Measurements from ENCODE around the gene MDM2.

The MDM2 gene

GRCh38 chr12:68842123-68842522 lies 34.1 kb downstream of the MDM2 start:
- TF ChIP-seq EGR1 (IDR thresholded peaks at IDR 0.05), result no peak
- no peak for TF ChIP-seq USF1 (IDR thresholded peaks at IDR 0.05)
- no peak for TF ChIP-seq FOXM1 (IDR thresholded peaks at IDR 0.05; ENCODE audit: borderline replicate concordance, low read depth)
- TF ChIP-seq TCF12 (IDR thresholded peaks at IDR 0.05; ENCODE audit: low read depth), result no peak
- no peak for TF ChIP-seq CREB1 (IDR thresholded peaks at IDR 0.05; ENCODE audit: low read depth)
- TF ChIP-seq REST (IDR thresholded peaks at IDR 0.05; ENCODE audit: low read depth), result no peak
- TF ChIP-seq CEBPB (IDR thresholded peaks at IDR 0.05), result no peak
- TF ChIP-seq TAF1 (IDR thresholded peaks at IDR 0.05; ENCODE audit: low read depth), result no peak
- no peak for TF ChIP-seq YY1 (IDR thresholded peaks at IDR 0.05; ENCODE audit: low read depth)
- no peak for TF ChIP-seq EP300 (IDR thresholded peaks at IDR 0.05; ENCODE audit: borderline replicate concordance)
- no peak for TF ChIP-seq RAD21 (IDR thresholded peaks at IDR 0.05; ENCODE audit: low read depth)
- TF ChIP-seq TEAD4 (IDR thresholded peaks at IDR 0.05), result no peak
- TF ChIP-seq MAX (IDR thresholded peaks at IDR 0.05), result no peak
- no peak for TF ChIP-seq NFIC (IDR thresholded peaks at IDR 0.05)
- no peak for TF ChIP-seq ZBTB7A (IDR thresholded peaks at IDR 0.05; ENCODE audit: low read depth)

GRCh38 chr12:68842784-68843567 lies 35.0 kb downstream of the MDM2 start:
- TF ChIP-seq MAX (IDR thresholded peaks at IDR 0.05), result no peak
- no peak for TF ChIP-seq RAD21 (IDR thresholded peaks at IDR 0.05; ENCODE audit: low read depth)
- no peak for TF ChIP-seq ZBTB7A (IDR thresholded peaks at IDR 0.05; ENCODE audit: low read depth)
- TF ChIP-seq TAF1 (IDR thresholded peaks at IDR 0.05; ENCODE audit: low read depth), result no peak
- TF ChIP-seq YY1 (IDR thresholded peaks at IDR 0.05; ENCODE audit: low read depth), result no peak
- no peak for TF ChIP-seq NFIC (IDR thresholded peaks at IDR 0.05)
- no peak for TF ChIP-seq REST (IDR thresholded peaks at IDR 0.05; ENCODE audit: low read depth)
- TF ChIP-seq FOXM1 (IDR thresholded peaks at IDR 0.05; ENCODE audit: borderline replicate concordance, low read depth), result no peak
- no peak for TF ChIP-seq TCF12 (IDR thresholded peaks at IDR 0.05; ENCODE audit: low read depth)

GRCh38 chr12:68844318-68844745 lies 36.4 kb downstream of the MDM2 start:
- TF ChIP-seq CEBPB (IDR thresholded peaks at IDR 0.05), result no peak
- TF ChIP-seq RAD21 (IDR thresholded peaks at IDR 0.05; ENCODE audit: low read depth), result no peak

- no peak for TF ChIP-seq MAX (IDR thresholded peaks at IDR 0.05)
- no peak for TF ChIP-seq TCF12 (IDR thresholded peaks at IDR 0.05; ENCODE audit: low read depth)
- no peak for TF ChIP-seq RAD21 (IDR thresholded peaks at IDR 0.05; ENCODE audit: low read depth)
- TF ChIP-seq FOXM1 (IDR thresholded peaks at IDR 0.05; ENCODE audit: borderline replicate concordance, low read depth), result no peak
- TF ChIP-seq EGR1 (IDR thresholded peaks at IDR 0.05), result no peak
- no peak for TF ChIP-seq YY1 (IDR thresholded peaks at IDR 0.05; ENCODE audit: low read depth)
- no peak for TF ChIP-seq TEAD4 (IDR thresholded peaks at IDR 0.05)
Measured at GRCh38 chr12:68844788-68845695, 37.1 kb downstream of the MDM2 start.

- no peak for TF ChIP-seq EGR1 (IDR thresholded peaks at IDR 0.05)
- TF ChIP-seq TAF1 (IDR thresholded peaks at IDR 0.05; ENCODE audit: low read depth), result no peak
- TF ChIP-seq YY1 (IDR thresholded peaks at IDR 0.05; ENCODE audit: low read depth), result no peak
- TF ChIP-seq FOXM1 (IDR thresholded peaks at IDR 0.05; ENCODE audit: borderline replicate concordance, low read depth), result no peak
- no peak for TF ChIP-seq REST (IDR thresholded peaks at IDR 0.05; ENCODE audit: low read depth)
- TF ChIP-seq RAD21 (IDR thresholded peaks at IDR 0.05; ENCODE audit: low read depth), result no peak
- no peak for TF ChIP-seq EP300 (IDR thresholded peaks at IDR 0.05; ENCODE audit: borderline replicate concordance)
- no peak for TF ChIP-seq TCF12 (IDR thresholded peaks at IDR 0.05; ENCODE audit: low read depth)
- TF ChIP-seq MAX (IDR thresholded peaks at IDR 0.05), result no peak
- TF ChIP-seq ZBTB7A (IDR thresholded peaks at IDR 0.05; ENCODE audit: low read depth), result no peak
- no peak for TF ChIP-seq USF1 (IDR thresholded peaks at IDR 0.05)
- TF ChIP-seq CREB1 (IDR thresholded peaks at IDR 0.05; ENCODE audit: low read depth), result no peak
- TF ChIP-seq TEAD4 (IDR thresholded peaks at IDR 0.05), result no peak
- TF ChIP-seq NFIC (IDR thresholded peaks at IDR 0.05), result no peak
Measured at GRCh38 chr12:68846811-68847210, 38.8 kb downstream of the MDM2 start.
